CD4-positive, alpha-beta T cell (primary cell): ENCODE data around the gene ANKRD60. TPM values are rescaled to one million over a fixed set of nuclear protein-coding genes. Genes with fewer than 3 reads are reported as not detected.
A peak's percentile ranks its signal among the peaks of the same experiment; 100 is the strongest.

Experiments
- ATAC-seq: fragments of 200-7000 bp; cut with Tn5 transposase; one replicate; pipeline ENCODE4 v1.10.0; 2022; ENCODE audit warnings: mild to moderate bottlenecking; ENCODE audit not compliant: poor library complexity
- CTCF ChIA-PET: fragments of 350-600 bp; sonication (Branson Sonifier 250); formaldehyde crosslinking; loops from one replicate; lab custom pipeline; 2021; ENCODE audit warnings: antibody characterized with exemption, inconsistent platforms; lab: Charles Lee
- POLR2A ChIA-PET: fragments of 350-600 bp; sonication (Branson Sonifier 250); formaldehyde crosslinking; loops from one replicate; lab custom pipeline; 2021; ENCODE audit warnings: antibody characterized with exemption, inconsistent platforms; lab: Charles Lee
- DNase-seq, 14 experiments: peaks; one replicate each; pipeline ENCODE4 v3.0.0-alpha.2; 2013 to 2020; ENCODE audit warnings: mixed read lengths in 2 of 14
- H3K27ac ChIP-seq, 2 donors: one replicate each; pipeline versions ENCODE4 v1.5.1 to v1.7.0; 2013; ENCODE audit warnings: low read length in 2 of 2, low read depth in 1 of 2, mild to moderate bottlenecking in 1 of 2
- H3K27me3 ChIP-seq, 2 experiments: 1 replicate in 1 of 2; 2 replicates in 1 of 2; pipeline versions ENCODE4 v1.6.1 to v1.7.0; 2013; ENCODE audit warnings: low read length in 2 of 2, control low read depth in 1 of 2, mild to moderate bottlenecking in 1 of 2, moderate library complexity in 1 of 2; ENCODE audit not compliant: insufficient read depth in 2 of 2, control insufficient read depth in 1 of 2
- H3K36me3 ChIP-seq: one replicate; pipeline ENCODE4 v1.6.1; 2013; ENCODE audit warnings: low read length, control low read depth; ENCODE audit not compliant: insufficient read depth
- H3K4me1 ChIP-seq: one replicate; pipeline ENCODE4 v1.6.1; 2013; ENCODE audit warnings: low read length, control low read depth; ENCODE audit not compliant: insufficient read depth
- H3K4me3 ChIP-seq: one replicate; pipeline ENCODE4 v1.5.1; 2013; ENCODE audit warnings: mild to moderate bottlenecking, low read length, moderate library complexity
- H3K9me3 ChIP-seq, 2 experiments: 1 replicate in 1 of 2; 2 replicates in 1 of 2; pipeline versions ENCODE4 v1.6.1 to v1.7.0; 2013; ENCODE audit warnings: low read length in 2 of 2, mild to moderate bottlenecking in 2 of 2, control low read depth in 1 of 2, moderate library complexity in 1 of 2; ENCODE audit not compliant: control insufficient read depth in 1 of 2, insufficient read depth in 1 of 2
- H3K27ac Mint-ChIP-seq: one replicate; pipeline ENCODE4 v1.8.0; 2020; ENCODE audit warnings: mixed read lengths
- H3K27me3 Mint-ChIP-seq: one replicate; pipeline ENCODE4 v1.8.0; 2021; ENCODE audit warnings: mixed read lengths
- H3K36me3 Mint-ChIP-seq: one replicate; pipeline ENCODE4 v1.8.0; 2021; ENCODE audit warnings: low read depth, mixed read lengths
- H3K4me1 Mint-ChIP-seq: one replicate; pipeline ENCODE4 v1.8.0; 2021; ENCODE audit warnings: low read depth, mixed read lengths
- H3K4me3 Mint-ChIP-seq: one replicate; pipeline ENCODE4 v1.8.0; 2020; ENCODE audit warnings: mild to moderate bottlenecking, mixed read lengths
- H3K9me3 Mint-ChIP-seq: one replicate; pipeline ENCODE4 v1.8.0; 2020; ENCODE audit warnings: mixed read lengths
- intact Hi-C, 2 experiments: fragments of 100-400 bp; cut with DNase I in 1 of 2; cut with micrococcal nuclease in 1 of 2; formaldehyde crosslinking; loops; one replicate each; pipeline versions ENCODE4 v1.15.1 to v1.9.0; 2023 to 2025; cut with DNase I, micrococcal nuclease
- total RNA-seq, 174 experiments: library from RNA in 2 of 174; stranded (reverse) in 2 of 174; gene quantifications; one replicate each; pipeline ENCODE4 v1.2.3 and lab custom pipeline; 2021 to 2026
- TF ChIP-seq, protein P1 (sequence below): fragments of 200-600 bp; IDR thresholded peaks from one replicate; pipeline ENCODE4 v1.8.0; 2022; ENCODE audit warnings: antibody characterized with exemption, mild to moderate bottlenecking

The ANKRD60 gene
- total RNA-seq, 2 experiments from 2014 or later: not detected

DNA sequence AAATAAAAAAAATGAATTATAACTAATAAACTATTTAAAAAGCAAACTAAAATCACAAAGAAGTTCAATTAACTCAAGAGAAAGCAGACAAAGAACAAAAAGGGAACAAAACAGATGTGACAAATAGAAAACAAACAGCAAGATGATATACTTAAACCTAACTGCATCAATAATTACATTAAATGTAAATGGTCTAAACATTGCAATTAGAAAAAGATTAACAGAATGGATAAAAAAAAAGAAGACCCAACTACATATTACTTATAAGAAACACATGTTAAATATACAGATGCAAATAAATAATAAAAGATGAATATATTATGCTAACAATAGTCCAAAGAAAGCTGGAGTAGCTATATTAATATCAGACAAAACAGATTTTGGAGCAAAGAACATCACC is 45.9 kb upstream of the ANKRD60 start:
- POLR2A ChIA-PET: no interaction called here
- intact Hi-C loops: loop anchor here in 1 of 2 experiments (5.0 kb wide), 1 partner anchor 33 kb away; the partner anchor contains the start of gene RAB22A
- Histone ChIP-seq H3K27ac (no peak overlapping the region), H3K4me3 (no peak overlapping the region), H3K27me3 (no peaks in the 10 kb centered on the region), H3K4me1 (no peaks in the 10 kb centered on the region), H3K36me3 (no peaks in the 10 kb centered on the region), H3K9me3 (no peaks in the 10 kb centered on the region)
- ATAC-seq (no peak), DNase-seq (no peak)
- Mint-ChIP-seq H3K36me3 (peaks cover 68% of the 10 kb centered on the region), H3K27ac (no peak overlapping the region), H3K9me3 (no peaks in the 10 kb centered on the region), H3K4me3 (no peak overlapping the region), H3K4me1 (peaks cover 10% of the 10 kb centered on the region), H3K27me3 (no peaks in the 10 kb centered on the region)
- CTCF ChIA-PET: no interaction called here
- TF ChIP-seq, protein P1, sequence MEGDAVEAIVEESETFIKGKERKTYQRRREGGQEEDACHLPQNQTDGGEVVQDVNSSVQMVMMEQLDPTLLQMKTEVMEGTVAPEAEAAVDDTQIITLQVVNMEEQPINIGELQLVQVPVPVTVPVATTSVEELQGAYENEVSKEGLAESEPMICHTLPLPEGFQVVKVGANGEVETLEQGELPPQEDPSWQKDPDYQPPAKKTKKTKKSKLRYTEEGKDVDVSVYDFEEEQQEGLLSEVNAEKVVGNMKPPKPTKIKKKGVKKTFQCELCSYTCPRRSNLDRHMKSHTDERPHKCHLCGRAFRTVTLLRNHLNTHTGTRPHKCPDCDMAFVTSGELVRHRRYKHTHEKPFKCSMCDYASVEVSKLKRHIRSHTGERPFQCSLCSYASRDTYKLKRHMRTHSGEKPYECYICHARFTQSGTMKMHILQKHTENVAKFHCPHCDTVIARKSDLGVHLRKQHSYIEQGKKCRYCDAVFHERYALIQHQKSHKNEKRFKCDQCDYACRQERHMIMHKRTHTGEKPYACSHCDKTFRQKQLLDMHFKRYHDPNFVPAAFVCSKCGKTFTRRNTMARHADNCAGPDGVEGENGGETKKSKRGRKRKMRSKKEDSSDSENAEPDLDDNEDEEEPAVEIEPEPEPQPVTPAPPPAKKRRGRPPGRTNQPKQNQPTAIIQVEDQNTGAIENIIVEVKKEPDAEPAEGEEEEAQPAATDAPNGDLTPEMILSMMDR: no peak

DNA sequence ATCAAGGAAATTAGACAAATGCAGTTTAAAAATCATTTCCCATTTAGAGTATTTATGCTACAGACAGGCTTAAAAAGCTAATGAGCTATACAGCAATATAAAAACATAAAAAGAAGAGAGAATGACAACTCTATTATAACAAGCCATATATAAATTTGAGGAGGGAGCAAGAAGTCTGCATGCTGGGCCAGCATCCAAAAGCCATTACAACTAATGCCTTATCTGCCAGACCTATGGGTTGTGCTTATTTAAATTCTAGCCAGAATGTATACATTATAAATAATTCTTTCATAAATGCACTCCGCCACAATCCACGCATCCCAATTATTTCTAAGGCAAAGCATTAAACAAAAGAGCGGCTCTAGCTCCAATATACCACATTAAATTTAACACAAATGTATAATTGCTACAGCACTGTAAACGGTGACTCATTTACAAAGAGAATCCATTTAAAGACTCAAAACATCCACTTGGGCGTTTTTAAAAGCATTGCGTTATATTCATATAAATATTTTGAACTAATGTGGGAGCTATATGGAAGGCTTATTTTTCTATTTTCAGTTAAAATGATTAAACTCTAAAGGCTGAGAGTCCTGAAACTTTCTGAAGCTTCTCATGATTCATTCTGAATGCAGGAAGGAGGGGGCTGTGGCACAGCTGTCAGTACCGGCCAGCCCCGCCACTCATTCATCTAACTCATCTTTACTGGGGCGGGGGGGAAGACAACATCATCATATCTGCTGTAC is 43.3 kb upstream of the ANKRD60 start:
- Mint-ChIP-seq H3K36me3 (peaks cover 76% of the 10 kb centered on the region), H3K4me3 (no peak overlapping the region), H3K4me1 (peaks cover 30% of the 10 kb centered on the region), H3K27ac (no peak overlapping the region), H3K9me3 (no peaks in the 10 kb centered on the region), H3K27me3 (no peaks in the 10 kb centered on the region)
- Histone ChIP-seq H3K36me3 (no peaks in the 10 kb centered on the region), H3K9me3 (no peaks in the 10 kb centered on the region), H3K4me1 (peaks cover 10% of the 10 kb centered on the region), H3K27me3 (no peaks in the 10 kb centered on the region), H3K27ac (no peak overlapping the region), H3K4me3 (no peak overlapping the region)
- ChIA-PET POLR2A (no interaction called here), CTCF (interaction anchor here (0.6 to 2.3 kb wide), 3 partner anchors 14 to 457 kb away, joined by 3 to 6 read pairs (median 4); no protein-coding TSS in a partner anchor)
- DNase-seq: no peak
- ATAC-seq: no peak
- TF ChIP-seq, protein P1: no peak
- intact Hi-C loops: loop anchor here in 1 of 2 experiments (5.0 kb wide), 1 partner anchor 36 kb away; the partner anchor contains the start of gene RAB22A

DNA sequence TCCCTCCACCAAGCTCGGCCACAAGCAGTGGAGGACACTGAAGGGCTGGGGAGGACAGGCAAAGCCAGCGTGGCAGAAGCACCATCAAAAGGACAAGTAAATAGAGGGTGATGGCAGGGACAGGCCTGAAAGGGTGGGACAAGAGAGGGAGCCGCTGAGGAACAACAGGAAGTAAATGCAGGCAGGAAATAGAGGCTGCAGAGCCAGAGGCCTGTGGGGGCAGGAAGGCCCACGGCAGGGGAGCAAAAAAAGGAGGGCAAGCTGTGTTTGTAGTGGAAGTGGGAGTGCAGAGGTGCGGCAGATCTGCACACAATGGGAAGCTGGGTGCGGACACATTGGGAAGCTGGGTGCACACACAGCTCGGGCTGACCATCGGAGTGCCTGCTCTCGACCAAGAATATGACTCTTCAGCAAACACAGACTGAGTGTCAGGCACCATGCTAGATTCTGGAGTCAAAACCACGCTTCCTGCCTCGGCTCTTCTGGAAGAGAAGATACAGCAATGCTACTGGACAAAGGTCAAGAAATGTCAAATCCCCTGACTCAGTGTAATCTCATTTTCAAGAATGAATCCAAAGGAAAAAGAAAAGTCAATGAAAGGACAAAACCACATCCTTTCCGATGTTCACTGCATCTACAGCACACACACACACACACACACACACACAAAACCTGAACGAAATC is 40.6 kb upstream of the ANKRD60 start:
- Mint-ChIP-seq H3K9me3 (no peaks in the 10 kb centered on the region), H3K4me3 (no peak overlapping the region), H3K27me3 (no peaks in the 10 kb centered on the region), H3K27ac (peak overlapping the region; percentile 31), H3K36me3 (peaks cover 55% of the 10 kb centered on the region), H3K4me1 (peaks cover 30% of the 10 kb centered on the region)
- peak in 2 of 14 experiments; percentile 9 to 12 for DNase-seq
- no peaks in the 10 kb centered on the region for H3K27me3 ChIP-seq
- TF ChIP-seq, protein P1: no peak
- peaks cover 10% of the 10 kb centered on the region for H3K4me1 ChIP-seq
- ChIA-PET POLR2A (no interaction called here), CTCF (interaction anchor here (2.3 kb wide), 1 partner anchor 37 kb away, joined by 6 read pairs; no protein-coding TSS in a partner anchor)
- H3K36me3 ChIP-seq: peaks cover 3% of the 10 kb centered on the region
- ATAC-seq: no peak
- no peak overlapping the region for H3K4me3 ChIP-seq
- intact Hi-C loops: no loop called here
- H3K27ac ChIP-seq: no peak overlapping the region
- H3K9me3 ChIP-seq: no peaks in the 10 kb centered on the region
